ENCODE data around the gene RDX.

The RDX gene

GRCh38 chr11:110174645-110175310 is 121.6 kb downstream of the RDX start:
- Mint-ChIP-seq H3K9me3 (no peaks in the 10 kb centered on the region), H3K4me1 (ENCODE audit: low read depth) (peaks cover 7% of the 10 kb centered on the region), H3K27me3 (peaks cover 6% of the 10 kb centered on the region), H3K36me3 (ENCODE audit: low read depth) (no peaks in the 10 kb centered on the region), H3K4me3 (no peak overlapping the region), H3K27ac (no peak overlapping the region)
- intact Hi-C loops (cut with micrococcal nuclease): loop anchor here (10.0 kb wide), 1 partner anchor 230 kb away; no protein-coding TSS in a partner anchor

- intact Hi-C loops (cut with micrococcal nuclease): loop anchor here (10.0 kb wide), 1 partner anchor 229 kb away; no protein-coding TSS in a partner anchor
- H3K4me3 Mint-ChIP-seq: peak overlapping the region; percentile 61
Observed at GRCh38 chr11:110173811-110174644, 122.4 kb downstream of the RDX start.

GRCh38 chr11:110172468-110173065 is 123.8 kb downstream of the RDX start:
- Mint-ChIP-seq H3K27me3 (peaks cover 6% of the 10 kb centered on the region), H3K27ac (no peak overlapping the region), H3K4me1 (ENCODE audit: low read depth) (peaks cover 7% of the 10 kb centered on the region), H3K36me3 (ENCODE audit: low read depth) (no peaks in the 10 kb centered on the region), H3K4me3 (no peak overlapping the region), H3K9me3 (no peaks in the 10 kb centered on the region)
- intact Hi-C loops (cut with micrococcal nuclease): loop anchor here (10.0 kb wide), 1 partner anchor 228 kb away; no protein-coding TSS in a partner anchor

More at GRCh38 chr11:110173811-110174644, 122.4 kb downstream of the RDX start:
- Mint-ChIP-seq H3K36me3 (ENCODE audit: low read depth) (no peaks in the 10 kb centered on the region), H3K27me3 (peaks cover 6% of the 10 kb centered on the region), H3K4me1 (ENCODE audit: low read depth) (peaks cover 7% of the 10 kb centered on the region), H3K27ac (no peak overlapping the region), H3K9me3 (no peaks in the 10 kb centered on the region)

- Mint-ChIP-seq H3K4me1 (ENCODE audit: low read depth) (peaks cover 7% of the 10 kb centered on the region), H3K9me3 (no peaks in the 10 kb centered on the region), H3K4me3 (no peak overlapping the region), H3K36me3 (ENCODE audit: low read depth) (peaks cover 9% of the 10 kb centered on the region), H3K27ac (no peak overlapping the region), H3K27me3 (peaks cover 3% of the 10 kb centered on the region)
- intact Hi-C loops (cut with micrococcal nuclease): loop anchor here (10.0 kb wide), 1 partner anchor 225 kb away; no protein-coding TSS in a partner anchor
Observed at GRCh38 chr11:110169738-110170137, 126.7 kb downstream of the RDX start.

GRCh38 chr11:110168033-110168803 is 128.2 kb downstream of the RDX start:
- Mint-ChIP-seq H3K36me3 (ENCODE audit: low read depth) (peaks cover 23% of the 10 kb centered on the region), H3K27me3 (no peaks in the 10 kb centered on the region), H3K27ac (no peak overlapping the region), H3K4me3 (no peak overlapping the region), H3K4me1 (ENCODE audit: low read depth) (no peaks in the 10 kb centered on the region), H3K9me3 (no peaks in the 10 kb centered on the region)
- intact Hi-C loops (cut with micrococcal nuclease): no loop called here

GRCh38 chr11:110165039-110165925 is 131.1 kb downstream of the RDX start:
- no peaks in the 10 kb centered on the region for H3K9me3 Mint-ChIP-seq
- intact Hi-C loops (cut with micrococcal nuclease): no loop called here
- peaks cover 30% of the 10 kb centered on the region for H3K36me3 Mint-ChIP-seq (ENCODE audit: low read depth)
- H3K4me3 Mint-ChIP-seq: no peak overlapping the region
- no peak overlapping the region for H3K27ac Mint-ChIP-seq
- H3K4me1 Mint-ChIP-seq (ENCODE audit: low read depth): no peaks in the 10 kb centered on the region
- H3K27me3 Mint-ChIP-seq: no peaks in the 10 kb centered on the region

- Mint-ChIP-seq H3K36me3 (ENCODE audit: low read depth) (peaks cover 41% of the 10 kb centered on the region), H3K27ac (no peak overlapping the region), H3K27me3 (no peaks in the 10 kb centered on the region), H3K4me1 (ENCODE audit: low read depth) (no peaks in the 10 kb centered on the region), H3K4me3 (no peak overlapping the region), H3K9me3 (no peaks in the 10 kb centered on the region)
- intact Hi-C loops (cut with micrococcal nuclease): no loop called here
Observed at GRCh38 chr11:110162216-110162615, 134.2 kb downstream of the RDX start.

GRCh38 chr11:110161061-110161460 is 135.4 kb downstream of the RDX start:
- no peak overlapping the region for H3K27ac Mint-ChIP-seq
- no peak overlapping the region for H3K4me3 Mint-ChIP-seq
- H3K27me3 Mint-ChIP-seq: no peaks in the 10 kb centered on the region
- H3K4me1 Mint-ChIP-seq (ENCODE audit: low read depth): no peaks in the 10 kb centered on the region
- intact Hi-C loops (cut with micrococcal nuclease): no loop called here
- H3K9me3 Mint-ChIP-seq: no peaks in the 10 kb centered on the region
- peaks cover 41% of the 10 kb centered on the region for H3K36me3 Mint-ChIP-seq (ENCODE audit: low read depth)

GRCh38 chr11:110160437-110160836 is 136.0 kb downstream of the RDX start:
- Mint-ChIP-seq H3K36me3 (ENCODE audit: low read depth) (peaks cover 38% of the 10 kb centered on the region), H3K27ac (no peak overlapping the region), H3K4me1 (ENCODE audit: low read depth) (no peaks in the 10 kb centered on the region), H3K9me3 (no peaks in the 10 kb centered on the region), H3K4me3 (no peak overlapping the region), H3K27me3 (no peaks in the 10 kb centered on the region)
- intact Hi-C loops (cut with micrococcal nuclease): no loop called here

- no peaks in the 10 kb centered on the region for H3K27me3 Mint-ChIP-seq
- no peak overlapping the region for H3K27ac Mint-ChIP-seq
- H3K4me1 Mint-ChIP-seq (ENCODE audit: low read depth): no peaks in the 10 kb centered on the region
- intact Hi-C loops (cut with micrococcal nuclease): no loop called here
- H3K4me3 Mint-ChIP-seq: no peak overlapping the region
- peaks cover 34% of the 10 kb centered on the region for H3K36me3 Mint-ChIP-seq (ENCODE audit: low read depth)
- no peaks in the 10 kb centered on the region for H3K9me3 Mint-ChIP-seq
Observed at GRCh38 chr11:110160016-110160415, 136.4 kb downstream of the RDX start.

GRCh38 chr11:110159476-110159875 is 136.9 kb downstream of the RDX start:
- H3K27ac Mint-ChIP-seq: no peak overlapping the region

GRCh38 chr11:110158317-110159200 is 137.9 kb downstream of the RDX start:
- Mint-ChIP-seq H3K4me3 (no peak overlapping the region), H3K4me1 (ENCODE audit: low read depth) (no peaks in the 10 kb centered on the region), H3K27me3 (no peaks in the 10 kb centered on the region), H3K27ac (no peak overlapping the region), H3K36me3 (ENCODE audit: low read depth) (peaks cover 19% of the 10 kb centered on the region), H3K9me3 (no peaks in the 10 kb centered on the region)
- intact Hi-C loops (cut with micrococcal nuclease): no loop called here

More at GRCh38 chr11:110159476-110159875, 136.9 kb downstream of the RDX start:
- Mint-ChIP-seq H3K36me3 (ENCODE audit: low read depth) (peaks cover 29% of the 10 kb centered on the region), H3K27me3 (no peaks in the 10 kb centered on the region), H3K9me3 (no peaks in the 10 kb centered on the region), H3K4me1 (ENCODE audit: low read depth) (no peaks in the 10 kb centered on the region), H3K4me3 (no peak overlapping the region)
- intact Hi-C loops (cut with micrococcal nuclease): no loop called here

Data from dendritic cell treated with granulocyte-macrophage colony-stimulating factor and Interleukin-4, amounts not matched to agents 40 ng/mL and 50 ng/mL, for 4 days (primary cell).